MG63 (cell line): ENCODE data around the gene ZNF780B. TPM values are rescaled to one million over a fixed set of nuclear protein-coding genes. Genes with fewer than 3 reads are reported as not detected.
"Not testable (repeated sequence)": the region's sequence is repeated elsewhere in the genome, so short reads cannot be mapped to it uniquely, and the experiment has no call there.

ENCODE experiments used
- DNase-seq: peaks from one replicate; pipeline ENCODE4 v3.0.0-alpha.2; 2020
- H3K27me3 ChIP-seq: fragments of 250-450 bp; sonication (Bioruptor Pico); 2 replicates; pipeline ENCODE4 v1.5.1; 2020; ENCODE audit warnings: mild to moderate bottlenecking, moderate library complexity
- H3K36me3 ChIP-seq: fragments of 250-450 bp; sonication (Bioruptor Pico); 2 replicates; pipeline ENCODE4 v1.5.1; 2020; ENCODE audit warnings: mild to moderate bottlenecking, moderate library complexity
- H3K4me3 ChIP-seq: fragments of 250-450 bp; sonication (Bioruptor Pico); 2 replicates; pipeline ENCODE4 v1.5.1; 2020; ENCODE audit warnings: mild to moderate bottlenecking, moderate library complexity
- H3K9me3 ChIP-seq: fragments of 250-450 bp; sonication (Bioruptor Pico); 2 replicates; pipeline ENCODE4 v1.5.1; 2020; ENCODE audit warnings: mild to moderate bottlenecking, moderate library complexity
- total RNA-seq: library from RNA; depleted of rRNA; stranded (reverse); fragments of >200 nt; shearing (Covaris generic); gene quantifications from 2 replicates; pipeline ENCODE4 v1.2.3, GENCODE V29; 2014; ENCODE audit warnings: low replicate concordance

Gene ZNF780B
- total RNA-seq, 1 experiment from 2014 or later, result 1.3 TPM

DNA sequence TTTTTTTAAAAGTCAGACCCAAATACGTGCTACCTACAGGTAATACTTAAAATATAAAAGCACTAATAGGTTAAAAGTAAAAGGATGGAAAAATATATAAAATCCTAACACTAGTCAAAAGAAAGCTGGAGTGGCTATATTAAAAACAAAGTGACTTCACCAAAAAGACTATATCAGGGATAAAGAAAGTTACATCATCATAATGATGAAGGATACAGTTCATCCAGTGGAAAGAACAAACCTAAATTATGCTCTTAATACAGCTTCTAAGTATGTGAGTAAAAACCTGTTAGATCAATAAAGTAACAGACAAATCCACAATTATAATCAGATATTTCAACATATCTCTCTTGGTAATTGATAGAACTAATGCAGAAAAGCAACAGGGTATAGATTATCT lies 1.1 kb upstream of the ZNF780B start:
- no peak overlapping the region; the same call in 1 of the 2 replicates for H3K4me3 ChIP-seq
- DNase-seq, result no peak
- no peaks in the 10 kb centered on the region for H3K27me3 ChIP-seq
- peaks cover 26% of the 10 kb centered on the region for H3K9me3 ChIP-seq
- H3K36me3 ChIP-seq, result no peaks in the 10 kb centered on the region

DNA sequence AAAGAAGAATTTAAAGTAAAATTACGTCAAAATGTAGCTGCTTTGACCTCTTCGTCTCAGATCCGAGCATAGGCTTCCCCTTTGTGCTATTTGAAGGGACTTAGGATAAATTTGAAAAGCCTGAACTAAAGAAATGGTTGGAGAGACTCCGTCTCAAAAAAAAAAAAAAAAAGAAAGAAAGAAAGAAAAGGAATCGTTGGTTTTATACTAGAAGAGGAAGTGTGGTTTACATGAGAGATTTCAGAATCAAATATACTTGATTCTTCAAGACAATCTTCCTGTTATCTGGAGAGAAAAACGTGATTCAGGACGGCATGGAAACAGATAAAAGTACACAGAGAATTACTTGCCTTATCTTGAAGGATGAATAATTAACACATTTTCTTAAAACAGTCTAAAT lies 474 bp upstream of the ZNF780B start:
- DNase-seq, result no peak

DNA sequence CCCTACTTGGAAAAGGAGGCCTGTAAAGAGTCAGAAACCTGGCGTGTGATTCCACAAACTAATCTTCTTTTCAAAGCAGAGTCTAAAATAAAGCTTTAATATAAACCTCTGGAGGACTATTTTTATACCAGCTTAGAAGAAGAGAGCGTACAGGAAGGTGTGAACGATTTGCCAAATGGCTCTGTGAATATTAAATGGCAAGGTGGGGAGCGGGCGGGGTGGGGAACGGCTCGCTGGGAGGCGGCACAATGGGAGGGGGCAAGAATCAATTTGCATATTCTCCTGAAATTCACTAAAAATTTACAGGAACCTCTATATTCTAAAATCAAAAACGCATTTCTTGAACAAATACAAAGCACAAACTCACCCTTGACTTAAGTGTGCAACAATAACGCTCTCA lies 982 bp downstream of the ZNF780B start:
- Histone ChIP-seq H3K9me3 (peaks cover 23% of the 10 kb centered on the region), H3K27me3 (no peaks in the 10 kb centered on the region), H3K36me3 (no peaks in the 10 kb centered on the region), H3K4me3 (peak overlapping the region; percentile 70)
- DNase-seq, result no peak

More for the DNA sequence above, 474 bp upstream of the ZNF780B start:
- peak overlapping the region; percentile 70 for H3K4me3 ChIP-seq
- no peaks in the 10 kb centered on the region for H3K36me3 ChIP-seq
- H3K9me3 ChIP-seq, result peaks cover 26% of the 10 kb centered on the region
- H3K27me3 ChIP-seq, result no peaks in the 10 kb centered on the region

DNA sequence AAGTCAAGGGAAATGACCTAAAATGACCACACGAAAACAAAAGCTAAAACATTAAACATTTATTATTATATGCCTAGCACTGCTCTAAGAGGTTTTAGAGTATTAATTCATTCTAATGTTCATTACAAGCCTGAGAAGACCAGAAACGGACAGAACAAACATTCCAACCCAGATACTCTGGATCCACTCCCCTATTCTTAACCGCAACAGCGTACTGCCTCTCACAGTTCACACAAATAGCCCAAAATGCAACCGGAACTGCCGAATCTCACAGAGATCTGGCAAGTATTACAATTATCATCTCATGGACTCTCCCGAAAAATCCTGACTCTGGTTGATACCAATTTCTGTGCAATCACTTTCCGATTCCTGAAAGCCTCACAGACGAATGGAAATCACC lies 1.4 kb downstream of the ZNF780B start:
- H3K36me3 ChIP-seq, result no peaks in the 10 kb centered on the region
- DNase-seq, result no peak
- H3K4me3 ChIP-seq, result no peak overlapping the region
- peaks cover 23% of the 10 kb centered on the region for H3K9me3 ChIP-seq
- no peaks in the 10 kb centered on the region for H3K27me3 ChIP-seq

DNA sequence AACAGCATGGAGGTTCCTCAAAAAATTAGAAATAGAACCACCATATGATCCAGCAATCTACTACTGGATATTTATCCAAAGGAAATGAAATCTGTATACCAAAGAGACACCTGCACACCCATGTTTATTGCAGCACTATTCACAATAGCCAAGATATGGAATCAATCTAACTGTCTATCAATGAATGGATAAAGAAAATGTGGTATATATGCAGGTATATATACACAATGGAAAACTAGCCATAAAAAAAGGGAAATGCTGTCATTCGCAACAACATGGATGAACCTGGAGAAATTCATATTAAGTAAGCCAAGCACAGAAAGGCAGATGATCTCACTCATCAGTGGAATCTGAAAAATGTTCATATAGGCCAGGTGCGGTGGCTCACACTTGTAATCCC lies 2.5 kb downstream of the ZNF780B start:
- H3K27me3 ChIP-seq, result no peaks in the 10 kb centered on the region
- H3K36me3 ChIP-seq, result peaks cover 3% of the 10 kb centered on the region; the same call in 1 of the 2 replicates
- no peak overlapping the region for H3K4me3 ChIP-seq
- peaks cover 23% of the 10 kb centered on the region for H3K9me3 ChIP-seq
- DNase-seq, result no peak

DNA sequence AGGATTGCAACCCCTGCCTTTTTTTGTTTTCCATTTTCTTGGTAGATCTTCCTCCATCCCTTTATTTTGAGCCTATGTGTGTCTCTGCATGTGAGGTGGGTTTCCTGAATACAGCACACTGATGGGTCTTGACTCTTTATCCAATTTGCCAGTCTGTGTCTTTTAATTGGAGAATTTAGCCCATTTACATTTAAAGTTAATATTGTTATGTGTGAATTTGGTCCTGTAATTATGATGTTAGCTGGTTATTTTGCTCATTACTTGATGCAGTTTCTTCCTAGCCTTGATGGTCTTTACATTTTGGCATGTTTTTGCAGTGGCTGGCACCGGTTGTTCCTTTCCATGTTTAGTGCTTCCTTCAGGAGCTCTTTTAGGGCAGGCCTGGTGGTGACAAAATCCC lies 14.3 kb downstream of the ZNF780B start:
- H3K4me3 ChIP-seq, DNase-seq, H3K27me3 ChIP-seq: not testable (repeated sequence)
- H3K9me3 ChIP-seq, result peaks cover 49% of the 10 kb centered on the region
- H3K36me3 ChIP-seq, result peaks cover 33% of the 10 kb centered on the region

DNA sequence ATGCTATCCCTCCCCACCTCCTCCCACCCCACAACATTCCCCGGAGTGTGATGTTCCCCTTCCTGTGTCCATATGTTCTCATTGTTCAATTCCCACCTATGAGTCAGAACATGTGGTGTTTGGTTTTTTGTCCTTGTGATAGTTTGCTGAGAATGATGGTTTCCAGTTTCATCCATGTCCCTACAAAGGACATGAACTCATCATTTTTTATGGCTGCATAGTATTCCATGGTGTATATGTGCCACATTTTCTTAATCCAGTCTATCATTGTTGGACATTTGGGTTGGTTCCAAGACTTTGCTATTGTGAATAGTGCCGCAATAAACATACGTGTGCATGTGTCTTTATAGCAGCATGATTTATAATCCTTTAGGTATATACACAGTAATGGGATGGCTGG lies 18.0 kb downstream of the ZNF780B start:
- H3K27me3 ChIP-seq, DNase-seq, H3K4me3 ChIP-seq: not testable (repeated sequence)
- Histone ChIP-seq H3K36me3 (peaks cover 18% of the 10 kb centered on the region), H3K9me3 (peaks cover 60% of the 10 kb centered on the region)

DNA sequence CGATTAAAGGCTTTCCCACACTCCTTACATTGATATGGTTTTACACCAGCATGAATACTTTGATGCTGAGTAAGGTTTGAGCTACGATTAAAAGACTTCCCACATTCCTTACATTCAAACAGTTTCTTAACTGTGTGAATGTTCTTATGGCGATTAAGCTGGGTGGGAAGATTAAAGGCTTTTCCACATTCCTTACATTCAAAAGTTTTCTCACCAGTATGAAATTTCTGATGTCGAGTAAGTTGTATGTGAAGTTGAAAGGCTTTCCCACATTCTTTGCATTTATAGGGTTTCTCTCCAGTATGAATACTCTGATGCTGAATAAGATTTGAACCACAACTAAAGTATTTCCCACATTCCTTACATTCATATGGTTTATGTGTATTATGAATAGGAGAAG lies 20.0 kb downstream of the ZNF780B start:
- DNase-seq, result no peak

DNA sequence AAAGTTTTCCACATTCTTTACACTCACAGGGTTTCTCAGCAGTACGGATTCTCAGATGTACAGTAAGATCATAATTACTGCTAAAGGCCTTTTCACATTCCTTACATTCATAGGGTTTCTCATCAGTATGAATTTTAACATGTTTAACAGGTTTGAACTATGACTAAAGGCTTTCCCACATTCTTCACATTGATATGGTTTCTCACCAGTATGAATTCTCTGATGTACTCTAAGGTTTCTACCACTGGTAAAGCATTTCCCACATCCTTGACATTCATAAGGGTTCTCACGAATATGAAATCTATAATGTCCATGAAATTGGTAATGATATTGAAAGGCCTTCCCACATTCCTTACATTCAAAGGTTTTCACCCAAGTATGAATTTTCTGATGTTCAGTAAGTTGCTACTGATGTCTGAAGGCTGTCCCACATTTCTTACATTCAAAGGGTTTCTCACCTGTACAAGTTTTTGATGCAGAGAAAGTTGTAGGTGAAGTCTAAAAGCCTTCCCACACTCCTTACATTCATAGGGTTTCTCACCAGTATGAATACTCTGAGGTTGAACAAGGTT lies 22.0 kb downstream of the ZNF780B start:
- Histone ChIP-seq H3K27me3 (no peaks in the 10 kb centered on the region), H3K36me3 (peaks cover 18% of the 10 kb centered on the region), H3K9me3 (peaks cover 74% of the 10 kb centered on the region), H3K4me3 (no peak overlapping the region)
- DNase-seq, result no peak

More for the DNA sequence above, 20.0 kb downstream of the ZNF780B start:
- no peaks in the 10 kb centered on the region for H3K27me3 ChIP-seq
- peaks cover 18% of the 10 kb centered on the region for H3K36me3 ChIP-seq
- peaks cover 69% of the 10 kb centered on the region for H3K9me3 ChIP-seq
- H3K4me3 ChIP-seq, result no peak overlapping the region

DNA sequence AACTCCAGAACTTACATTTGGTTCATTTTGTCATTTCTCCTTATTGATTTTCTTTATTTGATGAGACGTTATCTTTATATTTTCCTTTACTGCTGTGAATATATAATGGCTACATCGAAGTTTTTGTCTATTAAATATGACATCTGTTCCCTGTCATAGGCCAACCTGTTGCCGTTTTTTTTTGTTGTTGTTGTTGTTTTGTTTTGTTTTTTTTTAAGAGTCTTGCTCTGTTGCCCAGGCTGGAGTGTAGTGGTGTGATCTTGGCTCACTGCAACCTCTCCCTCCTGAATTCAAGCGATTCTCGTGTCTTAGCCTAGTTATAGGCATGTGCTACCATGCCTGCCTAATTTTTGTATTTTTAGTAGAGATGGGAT lies 29.4 kb downstream of the ZNF780B start:
- peaks cover 61% of the 10 kb centered on the region for H3K9me3 ChIP-seq

DNA sequence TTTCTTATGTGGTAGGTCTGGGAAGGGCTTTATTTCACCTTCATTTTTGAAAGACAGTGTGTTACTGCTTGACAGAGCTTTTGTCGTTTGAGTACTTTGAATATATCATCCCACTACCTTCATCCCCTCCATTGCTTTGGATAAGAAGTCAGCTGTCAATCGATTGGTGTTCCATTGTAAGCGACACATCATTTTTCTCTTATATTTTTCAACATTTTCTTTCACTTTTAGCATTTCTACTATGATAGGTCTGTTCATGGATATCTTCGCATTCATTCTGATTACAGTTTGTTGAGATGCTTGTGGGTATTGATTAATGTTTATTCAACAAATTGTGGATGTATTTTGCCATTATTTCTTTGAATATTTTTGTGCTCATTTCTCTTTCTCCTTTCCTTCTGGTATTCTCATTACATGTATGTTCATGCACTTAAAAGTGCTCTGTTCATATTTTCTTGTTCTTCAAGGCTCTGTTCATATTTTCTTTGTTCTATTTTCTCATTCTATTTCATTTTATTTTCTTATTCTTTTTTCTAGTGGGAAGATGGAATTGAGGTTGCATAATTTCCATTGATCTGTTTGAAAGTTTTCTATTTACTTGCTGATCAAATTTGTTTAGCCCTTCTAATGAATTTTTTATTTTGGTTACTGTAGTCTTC lies 30.0 kb downstream of the ZNF780B start:
- DNase-seq, result no peak
- Histone ChIP-seq H3K36me3 (no peaks in the 10 kb centered on the region), H3K4me3 (no peak overlapping the region), H3K9me3 (peaks cover 61% of the 10 kb centered on the region), H3K27me3 (no peaks in the 10 kb centered on the region)

More for the DNA sequence above, 29.4 kb downstream of the ZNF780B start:
- DNase-seq, result no peak
- Histone ChIP-seq H3K27me3 (no peaks in the 10 kb centered on the region), H3K4me3 (no peak overlapping the region), H3K36me3 (no peaks in the 10 kb centered on the region)

DNA sequence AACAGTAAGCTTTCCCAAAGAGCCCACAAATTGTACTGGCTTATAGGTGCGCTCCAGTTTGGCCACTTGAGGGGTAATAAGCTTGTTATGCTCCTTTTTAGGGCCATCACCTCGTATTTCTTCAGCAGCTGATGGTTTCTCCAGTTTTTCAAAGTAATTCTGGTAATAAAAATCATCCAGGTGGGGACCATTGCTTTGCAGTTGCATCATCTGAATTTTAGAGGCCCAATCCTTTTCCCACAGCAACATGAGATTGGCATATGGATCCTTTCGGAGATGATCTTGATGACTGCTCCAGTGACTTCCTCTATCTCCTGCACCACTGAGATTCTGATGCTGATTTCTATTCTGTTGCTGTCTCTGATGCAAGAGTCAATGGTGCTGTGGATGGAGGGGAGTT lies 32.1 kb downstream of the ZNF780B start:
- H3K4me3 ChIP-seq, result no peak overlapping the region
- no peaks in the 10 kb centered on the region for H3K36me3 ChIP-seq
- DNase-seq, result no peak
- H3K9me3 ChIP-seq, result peaks cover 50% of the 10 kb centered on the region
- no peaks in the 10 kb centered on the region for H3K27me3 ChIP-seq

DNA sequence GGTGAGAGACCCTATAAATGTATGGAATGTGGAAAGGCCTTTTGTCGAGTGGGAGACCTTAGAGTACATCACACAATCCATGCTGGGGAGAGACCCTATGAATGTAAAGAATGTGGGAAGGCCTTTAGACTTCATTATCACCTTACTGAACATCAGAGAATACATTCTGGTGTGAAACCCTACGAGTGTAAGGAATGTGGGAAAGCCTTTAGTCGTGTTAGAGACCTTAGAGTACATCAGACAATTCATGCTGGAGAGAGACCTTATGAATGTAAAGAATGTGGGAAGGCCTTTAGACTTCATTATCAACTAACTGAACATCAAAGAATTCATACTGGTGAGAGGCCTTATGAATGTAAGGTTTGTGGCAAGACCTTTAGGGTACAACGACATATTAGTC lies 42.0 kb downstream of the ZNF780B start:
- no peak for DNase-seq
- H3K9me3 ChIP-seq, result peaks cover 39% of the 10 kb centered on the region

DNA sequence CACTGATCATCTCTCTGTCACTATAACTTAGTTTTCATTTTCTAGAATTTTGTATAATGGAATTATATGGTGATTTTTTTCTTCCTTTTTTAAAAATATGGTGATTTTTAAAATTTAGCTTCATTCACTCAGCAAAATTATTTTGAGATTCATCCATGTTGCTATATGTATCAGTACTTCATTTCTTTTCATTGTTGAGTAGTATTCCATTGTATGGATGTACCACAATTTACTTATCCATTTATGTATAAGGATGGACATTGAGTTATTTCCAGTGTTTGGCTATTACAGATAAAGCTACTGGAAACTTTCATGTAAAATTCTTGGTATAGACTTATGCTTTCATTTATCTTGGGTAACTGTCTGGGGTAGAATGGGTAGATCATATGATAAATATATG lies 46.4 kb downstream of the ZNF780B start:
- H3K36me3 ChIP-seq, result peaks cover 55% of the 10 kb centered on the region
- H3K9me3 ChIP-seq, result peaks cover 17% of the 10 kb centered on the region
- DNase-seq, result no peak
- H3K4me3 ChIP-seq, result no peak overlapping the region
- H3K27me3 ChIP-seq, result no peaks in the 10 kb centered on the region

More for the DNA sequence above, 42.0 kb downstream of the ZNF780B start:
- Histone ChIP-seq H3K27me3 (no peaks in the 10 kb centered on the region), H3K4me3 (no peak overlapping the region), H3K36me3 (peaks cover 37% of the 10 kb centered on the region)

DNA sequence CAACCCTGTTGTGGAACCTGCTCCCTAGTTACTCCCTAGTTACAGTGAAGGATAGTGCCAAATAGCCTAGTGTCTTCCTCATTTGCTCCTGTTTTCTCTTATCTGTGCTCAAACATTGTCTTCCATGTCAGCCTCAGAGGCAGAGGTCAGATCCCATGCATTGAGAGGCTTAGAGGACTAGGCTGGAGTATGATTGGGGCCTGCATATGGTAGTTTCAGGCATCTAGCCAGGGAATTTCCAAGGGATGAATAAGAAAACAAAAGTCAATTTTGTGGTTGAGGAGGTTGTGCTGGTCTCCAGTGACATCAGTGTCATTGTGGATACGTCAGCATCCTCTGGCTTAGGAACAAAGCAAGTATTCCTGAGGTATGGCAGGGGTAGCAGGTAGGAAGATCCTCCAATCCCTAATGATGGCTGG lies 49.7 kb downstream of the ZNF780B start:
- Histone ChIP-seq H3K9me3 (no peaks in the 10 kb centered on the region), H3K4me3 (no peak overlapping the region), H3K36me3 (peaks cover 33% of the 10 kb centered on the region), H3K27me3 (no peaks in the 10 kb centered on the region)
- DNase-seq, result peak; percentile 4

DNA sequence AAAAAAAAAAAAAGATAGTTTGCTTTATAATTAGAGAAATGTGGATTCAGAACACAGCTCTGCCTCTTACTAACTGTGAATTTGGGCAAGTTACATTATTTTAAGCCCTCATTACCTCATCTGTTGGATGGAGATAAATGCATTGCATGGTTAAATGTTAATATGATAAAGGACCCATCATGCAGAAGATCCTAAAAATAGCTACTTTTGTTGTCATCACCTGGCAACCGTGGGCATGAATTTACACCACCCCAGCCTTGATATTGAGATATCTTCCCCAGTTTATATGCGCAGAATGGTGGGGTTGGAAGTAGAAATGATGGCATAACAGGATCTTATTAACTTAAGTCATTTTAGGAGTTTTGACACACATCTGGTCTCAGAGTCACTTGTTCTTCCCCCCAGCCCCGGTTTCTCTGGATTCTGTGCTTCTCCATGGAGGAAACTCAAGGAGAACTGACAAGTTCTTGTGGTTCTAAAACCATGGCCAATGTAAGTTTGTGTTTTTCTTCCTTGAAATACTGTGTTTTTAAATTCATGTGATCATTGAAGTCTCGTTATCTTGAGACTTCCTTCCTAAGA lies 50.2 kb downstream of the ZNF780B start:
- no peak for DNase-seq
- no peak overlapping the region for H3K4me3 ChIP-seq
- H3K27me3 ChIP-seq, result no peaks in the 10 kb centered on the region
- no peaks in the 10 kb centered on the region for H3K9me3 ChIP-seq
- H3K36me3 ChIP-seq, result peaks cover 32% of the 10 kb centered on the region

DNA sequence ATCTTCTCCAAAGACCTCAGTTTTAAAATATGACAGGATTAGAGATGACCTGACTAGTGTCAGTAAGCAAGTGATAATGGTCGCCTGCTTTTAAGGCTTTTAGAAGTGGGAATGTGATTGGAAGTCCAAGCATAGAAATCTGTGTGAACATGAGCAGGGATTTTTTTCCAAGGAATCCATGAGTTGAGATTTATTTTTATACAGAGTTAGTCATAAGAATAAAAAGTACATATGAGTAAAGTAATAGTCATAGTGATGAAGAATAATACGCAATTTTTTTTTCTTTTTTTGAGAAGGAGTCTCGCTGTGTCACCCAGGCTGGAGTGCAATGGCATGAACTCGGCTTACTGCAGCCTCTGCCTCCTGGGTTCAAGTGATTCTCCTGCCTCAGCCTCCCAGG lies 57.5 kb downstream of the ZNF780B start:
- Histone ChIP-seq H3K4me3 (no peak overlapping the region), H3K9me3 (peaks cover 6% of the 10 kb centered on the region), H3K27me3 (no peaks in the 10 kb centered on the region), H3K36me3 (peaks cover 6% of the 10 kb centered on the region; the same call in 1 of the 2 replicates)
- DNase-seq, result no peak
